ENCODE data around the gene TBC1D3I. TPM values are rescaled to one million over a fixed set of nuclear protein-coding genes. Genes with fewer than 3 reads are reported as not detected.
"Not testable (repeated sequence)": the region's sequence is repeated elsewhere in the genome, so short reads cannot be mapped to it uniquely, and the experiment has no call there.

The TBC1D3I gene
- total RNA-seq, 4 donors from 2014 or later: 0.26 to 0.57 TPM; not detected in 2

GRCh38 chr17:36214918-36215317 is 49.5 kb downstream of the TBC1D3I start:
- Histone ChIP-seq H3K4me3 (no peak overlapping the region), H3K27me3 (peaks cover 0 to 9% (median 0%) of the 10 kb centered on the region in 4 donors), H3K4me1 (no peaks in the 10 kb centered on the region), H3K27ac (no peak overlapping the region), H3K36me3 (no peaks in the 10 kb centered on the region), H3K9me3 (no peaks in the 10 kb centered on the region)
- intact Hi-C loops (cut with DNase I): no loop called here
- DNase-seq: no peak
- no peak for TF ChIP-seq CTCF (IDR thresholded peaks at IDR 0.05)
- TF ChIP-seq POLR2A (IDR thresholded peaks at IDR 0.05): no peak

- Histone ChIP-seq H3K4me1 (no peaks in the 10 kb centered on the region), H3K4me3 (no peak overlapping the region), H3K36me3 (no peaks in the 10 kb centered on the region), H3K9me3 (no peaks in the 10 kb centered on the region), H3K27ac (no peak overlapping the region), H3K27me3 (peaks cover 0 to 9% (median 0%) of the 10 kb centered on the region in 4 donors)
- intact Hi-C loops (cut with DNase I): no loop called here
- 63% methylated on average over 2 to 3 of the region's 3 CpGs for WGBS, 2 donors
- no peak for TF ChIP-seq POLR2A (IDR thresholded peaks at IDR 0.05)
- TF ChIP-seq CTCF (IDR thresholded peaks at IDR 0.05): no peak
- DNase-seq: no peak
Measured at GRCh38 chr17:36213695-36214094, 50.7 kb downstream of the TBC1D3I start.

- intact Hi-C loops (cut with DNase I): no loop called here
- no peak overlapping the region for H3K27ac ChIP-seq
- H3K36me3 ChIP-seq: no peaks in the 10 kb centered on the region
- no peaks in the 10 kb centered on the region for H3K9me3 ChIP-seq
- TF ChIP-seq POLR2A (IDR thresholded peaks at IDR 0.05): no peak
- no peak for TF ChIP-seq CTCF (IDR thresholded peaks at IDR 0.05)
- H3K27me3 ChIP-seq: peaks cover 0 to 5% (median 0%) of the 10 kb centered on the region in 4 donors
- H3K4me1 ChIP-seq: no peaks in the 10 kb centered on the region
- no peak for DNase-seq
- H3K4me3 ChIP-seq: no peak overlapping the region
- WGBS, 2 donors: 79 to 86% methylated on average over 3 of the region's 3 CpGs
Measured at GRCh38 chr17:36212966-36213365, 51.4 kb downstream of the TBC1D3I start.

GRCh38 chr17:36212272-36212605 is 52.1 kb downstream of the TBC1D3I start:
- intact Hi-C loops (cut with DNase I): no loop called here
- Histone ChIP-seq H3K4me3 (no peak overlapping the region), H3K27ac (no peak overlapping the region), H3K36me3 (no peaks in the 10 kb centered on the region), H3K27me3 (peaks cover 0 to 5% (median 0%) of the 10 kb centered on the region in 4 donors), H3K9me3 (no peaks in the 10 kb centered on the region), H3K4me1 (no peaks in the 10 kb centered on the region)
- no peak for DNase-seq
- no peak for TF ChIP-seq CTCF (IDR thresholded peaks at IDR 0.05)
- WGBS, 2 donors: 43 to 63% methylated on average over 3 of the region's 4 CpGs

GRCh38 chr17:36211484-36212271 is 52.7 kb downstream of the TBC1D3I start:
- H3K9me3 ChIP-seq; H3K36me3 ChIP-seq; H3K27ac ChIP-seq; H3K4me3 ChIP-seq; H3K4me1 ChIP-seq; intact Hi-C loops (cut with DNase I); DNase-seq; H3K27me3 ChIP-seq: not testable (repeated sequence)
- WGBS, 2 donors: 23 to 48% methylated on average over 6 to 7 of the region's 10 CpGs

- intact Hi-C loops (cut with DNase I); H3K4me1 ChIP-seq; H3K27me3 ChIP-seq; DNase-seq; H3K9me3 ChIP-seq; H3K36me3 ChIP-seq; H3K27ac ChIP-seq; H3K4me3 ChIP-seq: not testable (repeated sequence)
- WGBS, 2 donors: 55 to 61% methylated on average over 5 to 7 of the region's 7 CpGs
Measured at GRCh38 chr17:36210439-36211211, 53.7 kb downstream of the TBC1D3I start, which contains the start of gene CCL4L2. TSS of gene CCL4L2 (plus strand) at chr17:36211063.
